Rectal smooth muscle tissue (tissue), 1 donor: Measurements from ENCODE around the gene EXD3.

ENCODE experiments used
- H3K27ac ChIP-seq: one replicate; pipeline ENCODE4 v1.7.0; 2013; ENCODE audit warnings: low read depth, low read length, inconsistent platforms
- H3K27me3 ChIP-seq: one replicate; pipeline ENCODE4 v1.7.0; 2013; ENCODE audit warnings: low read length; ENCODE audit not compliant: control insufficient read depth, insufficient read depth
- H3K36me3 ChIP-seq: one replicate; pipeline ENCODE4 v1.7.0; 2013; ENCODE audit warnings: low read length; ENCODE audit not compliant: control insufficient read depth, insufficient read depth
- H3K4me1 ChIP-seq: one replicate; pipeline ENCODE4 v1.7.0; 2013; ENCODE audit warnings: low read length; ENCODE audit not compliant: control insufficient read depth, insufficient read depth
- H3K4me3 ChIP-seq: one replicate; pipeline ENCODE4 v1.7.0; 2013; ENCODE audit warnings: low read length
- H3K9ac ChIP-seq: one replicate; pipeline ENCODE4 v1.7.0; 2013; ENCODE audit warnings: low read length

The EXD3 gene

DNA sequence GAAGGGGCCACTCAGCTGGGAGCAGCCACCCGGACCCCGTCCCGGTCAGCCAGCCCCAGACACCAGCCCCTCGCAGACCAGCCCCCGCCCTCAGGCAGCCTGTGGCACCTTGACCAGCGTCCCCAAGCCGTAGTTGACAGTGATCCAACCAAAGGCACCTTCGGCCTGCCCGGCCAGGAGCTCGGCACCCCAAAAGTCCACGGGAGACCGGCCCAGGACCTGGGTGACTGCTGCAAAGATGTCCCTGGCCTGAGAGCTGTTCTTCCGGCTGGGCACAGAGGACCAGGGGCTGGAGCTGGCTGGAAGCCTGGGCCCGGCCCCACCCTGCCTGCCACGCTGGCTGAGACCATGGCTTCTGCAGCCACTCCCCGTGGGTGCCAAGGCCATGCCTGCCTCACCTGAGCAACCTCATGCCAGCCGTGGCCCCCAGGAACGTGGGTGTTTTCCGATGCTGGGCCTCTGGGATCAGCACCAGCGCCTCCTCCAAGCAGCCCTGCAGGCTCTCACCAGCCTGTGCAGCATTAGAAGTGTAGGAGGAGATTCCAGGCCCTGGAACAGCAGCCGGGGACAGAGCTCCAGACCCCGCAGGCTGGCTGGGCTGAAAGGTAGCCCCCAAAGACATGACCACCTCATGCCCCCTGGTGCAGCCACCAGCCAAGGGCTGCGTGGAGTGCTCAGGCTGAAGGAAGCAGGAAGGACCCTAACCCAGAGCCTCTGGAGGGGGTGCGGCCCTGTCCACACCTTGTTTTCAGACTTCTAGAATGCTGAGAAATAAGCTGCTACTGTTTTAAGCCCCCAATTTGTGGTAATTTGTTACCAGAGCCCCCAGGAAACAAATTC lies 14.0 kb upstream of the EXD3 start:
- H3K4me3 ChIP-seq = no peak overlapping the region
- H3K27me3 ChIP-seq = no peaks in the 10 kb centered on the region
- H3K9ac ChIP-seq = no peak overlapping the region
- H3K27ac ChIP-seq = no peak overlapping the region
- no peaks in the 10 kb centered on the region for H3K36me3 ChIP-seq
- H3K4me1 ChIP-seq = peaks cover 3% of the 10 kb centered on the region

DNA sequence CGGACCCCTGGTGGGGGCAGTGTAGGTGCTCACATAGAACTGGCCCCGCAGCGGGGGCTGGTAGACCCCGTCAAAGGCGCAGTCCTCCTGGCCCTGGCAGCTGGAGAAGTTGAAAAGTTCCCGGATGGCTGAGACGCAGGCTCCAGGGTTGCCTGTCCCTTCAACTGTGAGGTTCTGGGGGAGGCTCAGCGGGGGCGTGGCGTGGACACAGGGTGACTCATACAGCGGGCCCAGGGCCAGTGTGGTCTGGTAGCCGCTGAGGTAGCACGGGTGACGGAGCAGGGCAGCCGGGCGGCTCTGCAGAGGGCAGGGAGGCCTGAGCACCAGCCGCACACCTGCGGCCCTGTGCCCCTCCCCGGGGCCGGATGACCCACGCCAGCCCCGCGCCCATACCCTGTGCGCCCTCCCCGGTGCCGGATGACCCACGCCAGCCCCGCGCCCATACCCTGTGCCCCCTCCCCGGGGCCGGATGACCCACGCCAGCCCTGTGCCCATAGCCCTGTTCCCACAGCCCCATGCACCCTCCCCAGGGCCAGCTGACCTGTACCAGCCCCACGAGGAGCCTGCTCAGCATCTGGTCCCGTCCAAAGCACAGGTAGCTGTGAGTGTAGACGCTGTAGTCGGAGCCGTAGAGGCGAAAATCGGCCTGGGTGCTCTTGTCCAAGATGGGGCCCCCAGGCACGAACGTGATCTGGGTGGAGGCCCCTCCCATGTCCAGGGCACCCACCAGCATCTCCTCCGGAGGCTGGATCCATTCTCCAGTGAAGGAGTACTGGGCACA lies 13.2 kb upstream of the EXD3 start:
- Histone ChIP-seq H3K4me3 (no peak overlapping the region), H3K27ac (no peak overlapping the region), H3K4me1 (peaks cover 3% of the 10 kb centered on the region), H3K9ac (no peak overlapping the region), H3K27me3 (no peaks in the 10 kb centered on the region), H3K36me3 (no peaks in the 10 kb centered on the region)

DNA sequence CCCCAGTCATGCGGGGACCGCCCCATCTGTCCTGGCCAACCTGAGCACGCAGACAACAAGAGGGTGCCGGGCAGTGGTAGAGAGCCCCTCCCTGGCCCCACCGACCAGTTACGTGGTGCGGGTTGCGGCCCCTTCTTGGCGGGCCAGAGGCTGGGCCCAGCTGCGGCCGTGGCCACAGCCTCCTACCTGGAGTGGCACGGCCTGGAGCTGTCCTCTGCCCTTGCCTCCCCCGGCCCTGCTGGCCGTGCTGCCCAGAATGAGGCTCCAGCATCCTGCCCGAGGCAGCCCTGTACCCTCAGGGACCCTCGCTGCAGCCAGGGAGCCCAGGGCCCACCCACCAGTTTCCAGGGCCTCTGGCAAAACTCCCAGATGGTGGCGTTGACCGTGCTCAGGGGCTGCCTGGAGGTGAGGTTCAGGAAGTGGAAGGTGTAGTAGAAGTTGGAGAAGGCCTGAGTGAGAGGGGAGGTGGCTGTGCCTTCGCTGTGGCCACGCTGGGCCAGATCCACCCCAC lies 12.5 kb upstream of the EXD3 start:
- Histone ChIP-seq H3K4me3 (no peak overlapping the region), H3K36me3 (no peaks in the 10 kb centered on the region), H3K27me3 (no peaks in the 10 kb centered on the region), H3K4me1 (peaks cover 3% of the 10 kb centered on the region), H3K9ac (no peak overlapping the region), H3K27ac (no peak overlapping the region)

DNA sequence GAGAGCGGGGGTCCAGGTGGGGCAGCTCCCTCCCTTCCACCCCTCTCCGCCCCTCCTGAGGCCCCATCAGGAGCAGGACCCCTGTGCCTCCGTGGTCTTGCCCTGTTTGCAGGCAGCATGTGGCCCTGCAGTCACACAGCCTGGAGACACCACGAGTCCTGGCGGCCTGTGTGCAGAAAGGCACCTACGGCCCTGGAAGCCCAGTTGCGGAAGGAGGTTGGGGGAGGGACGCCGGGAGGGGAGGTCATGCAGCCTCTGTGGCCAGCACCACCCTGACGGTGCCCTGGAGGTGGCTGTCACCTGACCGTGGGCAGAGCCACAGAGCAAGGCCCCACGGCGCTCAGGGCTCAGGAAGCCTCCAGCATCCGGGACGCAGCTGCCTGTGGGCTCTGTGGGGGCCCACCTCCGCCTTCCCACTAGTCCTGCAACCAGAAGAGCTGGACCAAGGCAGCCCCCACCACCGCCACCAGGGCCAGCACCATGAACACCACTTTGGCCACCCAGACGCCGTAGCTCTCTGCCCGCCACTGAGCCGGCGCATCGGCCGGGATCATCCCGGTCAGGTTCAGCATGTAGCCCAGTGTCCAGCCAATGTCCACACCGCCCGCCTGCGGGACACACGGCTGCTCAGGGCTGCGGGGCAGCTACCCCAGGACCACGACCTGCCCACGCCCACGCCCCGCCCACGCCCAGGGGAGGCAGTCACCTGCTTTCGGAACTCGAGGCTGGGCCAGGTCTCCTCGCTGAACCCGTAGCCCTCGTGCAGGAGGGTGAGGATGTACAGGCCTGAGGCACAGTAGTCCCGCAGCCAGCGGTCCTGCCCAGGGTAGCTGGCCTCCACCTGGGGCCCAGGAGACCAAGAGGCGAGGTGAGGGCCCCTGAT lies 11.8 kb upstream of the EXD3 start:
- Histone ChIP-seq H3K4me1 (peaks cover 3% of the 10 kb centered on the region), H3K27me3 (no peaks in the 10 kb centered on the region), H3K36me3 (no peaks in the 10 kb centered on the region), H3K27ac (no peak overlapping the region), H3K9ac (no peak overlapping the region), H3K4me3 (no peak overlapping the region)

DNA sequence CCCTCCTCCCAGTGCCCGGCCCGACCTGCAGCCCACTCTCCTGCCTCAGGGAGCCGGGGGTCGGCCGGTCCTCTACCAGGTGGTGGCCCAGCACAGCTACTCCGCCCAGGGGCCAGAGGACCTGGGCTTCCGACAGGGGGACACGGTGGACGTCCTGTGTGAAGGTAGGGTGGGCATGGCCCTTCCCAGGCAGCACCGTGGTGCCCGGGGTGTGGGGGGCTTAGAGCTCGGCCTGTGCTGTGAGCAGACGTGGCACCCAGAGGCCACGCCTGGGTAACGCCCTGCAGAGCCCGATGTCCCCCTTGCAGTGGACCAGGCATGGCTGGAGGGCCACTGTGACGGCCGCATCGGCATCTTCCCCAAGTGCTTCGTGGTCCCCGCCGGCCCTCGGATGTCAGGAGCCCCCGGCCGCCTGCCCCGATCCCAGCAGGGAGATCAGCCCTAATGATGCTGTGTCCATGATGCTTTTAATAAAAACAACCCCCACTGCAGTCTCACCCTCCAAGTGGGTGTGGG lies 11.0 kb upstream of the EXD3 start:
- no peaks in the 10 kb centered on the region for H3K36me3 ChIP-seq
- H3K4me3 ChIP-seq = no peak overlapping the region
- H3K27me3 ChIP-seq = no peaks in the 10 kb centered on the region
- H3K27ac ChIP-seq = no peak overlapping the region
- H3K4me1 ChIP-seq = peaks cover 3% of the 10 kb centered on the region
- no peak overlapping the region for H3K9ac ChIP-seq

DNA sequence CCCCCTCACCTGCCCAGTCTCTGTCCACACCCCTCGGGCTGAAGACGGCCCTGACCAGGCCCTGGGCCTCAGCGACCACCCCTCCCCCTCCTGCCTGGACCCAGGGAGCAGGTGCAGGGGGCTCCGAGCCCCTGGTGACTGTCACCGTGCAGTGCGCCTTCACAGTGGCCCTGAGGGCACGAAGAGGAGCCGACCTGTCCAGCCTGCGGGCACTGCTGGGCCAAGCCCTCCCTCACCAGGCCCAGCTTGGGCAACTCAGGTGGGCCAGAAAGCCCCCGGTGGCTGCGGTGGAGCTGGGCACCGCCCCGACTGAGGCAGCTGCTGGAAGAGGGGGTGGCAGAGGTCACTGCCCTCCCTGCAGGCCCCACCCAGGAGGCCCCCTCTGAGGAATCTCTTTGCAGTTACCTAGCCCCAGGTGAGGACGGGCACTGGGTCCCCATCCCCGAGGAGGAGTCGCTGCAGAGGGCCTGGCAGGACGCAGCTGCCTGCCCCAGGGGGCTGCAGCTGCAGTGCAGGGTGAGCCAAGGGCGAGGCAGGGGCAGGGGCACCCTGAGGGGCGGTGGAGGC lies 10.5 kb upstream of the EXD3 start:
- Histone ChIP-seq H3K9ac (no peak overlapping the region), H3K27me3 (no peaks in the 10 kb centered on the region), H3K27ac (no peak overlapping the region), H3K4me1 (peaks cover 3% of the 10 kb centered on the region), H3K36me3 (no peaks in the 10 kb centered on the region), H3K4me3 (no peak overlapping the region)

DNA sequence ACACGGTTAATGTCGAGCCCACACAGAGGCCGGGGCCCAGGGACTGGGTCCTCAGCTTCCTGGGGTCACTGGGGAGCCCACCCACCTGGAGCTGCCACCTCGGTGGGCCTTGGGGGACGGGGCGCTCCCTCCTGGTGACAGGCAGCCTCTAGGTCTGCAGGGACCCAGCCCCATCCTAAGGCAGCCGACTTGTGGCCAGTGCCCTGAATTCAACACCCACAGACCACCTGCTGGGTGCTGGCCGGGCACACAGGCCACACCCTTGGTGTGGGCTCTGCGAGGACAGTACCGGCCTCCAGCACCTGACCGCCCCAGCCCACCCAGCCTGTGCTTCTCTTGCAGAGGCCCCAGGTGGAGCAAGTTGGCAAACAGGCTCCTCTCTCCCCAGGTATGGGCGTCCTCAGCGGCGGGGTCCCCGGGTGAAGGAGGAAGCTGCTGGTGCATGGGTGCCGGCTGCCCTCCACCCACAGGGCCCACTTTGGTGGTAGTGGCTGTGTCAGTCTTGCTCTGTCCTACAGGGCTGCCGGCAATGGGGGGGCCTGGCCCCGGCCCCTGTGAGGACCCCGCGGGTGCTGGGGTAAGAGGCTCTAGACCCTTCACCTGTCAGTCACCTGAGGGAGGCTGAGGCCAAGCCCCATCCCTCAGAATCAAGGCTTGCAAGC lies 9.9 kb upstream of the EXD3 start:
- Histone ChIP-seq H3K27ac (no peak overlapping the region), H3K27me3 (no peaks in the 10 kb centered on the region), H3K4me1 (peaks cover 3% of the 10 kb centered on the region), H3K4me3 (no peak overlapping the region), H3K36me3 (no peaks in the 10 kb centered on the region), H3K9ac (no peak overlapping the region)

DNA sequence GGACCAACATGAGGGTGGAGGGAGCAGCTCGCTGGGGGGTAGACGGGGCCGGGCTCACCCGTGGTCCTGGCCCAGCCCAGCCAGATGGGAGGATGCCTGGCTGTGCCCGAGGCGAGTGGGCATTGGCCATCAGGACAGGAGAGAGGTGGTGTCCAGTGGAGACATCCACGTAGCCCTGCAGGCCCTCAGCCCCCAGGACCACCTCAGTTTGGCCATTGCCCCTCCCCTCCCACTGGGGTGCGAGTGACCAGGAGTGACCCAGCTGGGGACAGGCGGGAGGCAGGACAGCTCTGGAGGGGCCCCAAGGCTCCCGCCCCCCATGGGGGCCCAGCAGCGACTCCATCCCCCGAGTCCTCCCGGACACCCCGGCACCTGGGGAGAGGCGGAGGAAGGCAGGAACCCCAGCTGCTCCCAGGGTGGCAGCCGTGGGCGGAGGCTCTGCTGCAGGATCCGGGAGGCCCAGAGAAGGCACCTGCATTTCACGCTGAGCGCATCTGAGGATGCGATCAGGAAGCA lies 8.5 kb upstream of the EXD3 start:
- H3K9ac ChIP-seq = no peak overlapping the region
- H3K27me3 ChIP-seq = no peaks in the 10 kb centered on the region
- H3K36me3 ChIP-seq = no peaks in the 10 kb centered on the region
- H3K27ac ChIP-seq = no peak overlapping the region
- H3K4me1 ChIP-seq = peaks cover 3% of the 10 kb centered on the region
- no peak overlapping the region for H3K4me3 ChIP-seq

DNA sequence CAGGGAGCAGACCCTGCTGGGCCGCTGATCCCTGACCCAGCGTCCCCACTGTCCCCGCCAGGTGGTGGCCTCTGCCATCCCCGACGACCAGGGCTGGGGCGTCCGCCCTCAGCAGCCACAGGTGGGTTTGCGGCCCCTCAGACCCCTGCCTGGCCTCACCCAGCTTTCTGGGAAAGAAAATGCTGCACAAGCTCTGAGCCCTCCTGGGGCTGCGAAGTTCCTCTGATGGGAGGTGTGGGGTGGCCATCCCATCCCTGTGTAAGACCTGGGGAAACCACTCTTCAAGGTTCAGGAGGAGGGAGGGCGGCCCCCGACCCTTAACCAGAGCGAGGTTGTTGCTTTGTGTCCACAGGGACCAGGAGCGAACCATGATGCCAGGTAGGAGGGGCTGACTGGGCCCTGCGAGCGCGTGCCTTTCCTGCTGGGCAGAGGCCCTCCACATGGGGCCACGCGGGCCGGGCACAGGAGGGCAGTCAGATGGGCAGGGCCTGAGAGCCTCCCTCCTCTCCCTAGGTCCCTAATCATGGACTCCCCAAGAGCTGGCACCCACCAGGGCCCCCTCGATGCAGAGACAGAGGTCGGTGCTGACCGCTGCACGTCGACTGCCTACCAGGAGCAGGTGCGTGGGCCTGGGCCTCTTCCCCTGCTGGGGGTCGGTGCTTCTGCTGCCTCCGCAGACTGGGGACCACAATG lies 7.9 kb upstream of the EXD3 start:
- no peak overlapping the region for H3K4me3 ChIP-seq
- no peaks in the 10 kb centered on the region for H3K36me3 ChIP-seq
- H3K4me1 ChIP-seq = peaks cover 1% of the 10 kb centered on the region
- no peak overlapping the region for H3K27ac ChIP-seq
- H3K9ac ChIP-seq = no peak overlapping the region
- H3K27me3 ChIP-seq = no peaks in the 10 kb centered on the region

DNA sequence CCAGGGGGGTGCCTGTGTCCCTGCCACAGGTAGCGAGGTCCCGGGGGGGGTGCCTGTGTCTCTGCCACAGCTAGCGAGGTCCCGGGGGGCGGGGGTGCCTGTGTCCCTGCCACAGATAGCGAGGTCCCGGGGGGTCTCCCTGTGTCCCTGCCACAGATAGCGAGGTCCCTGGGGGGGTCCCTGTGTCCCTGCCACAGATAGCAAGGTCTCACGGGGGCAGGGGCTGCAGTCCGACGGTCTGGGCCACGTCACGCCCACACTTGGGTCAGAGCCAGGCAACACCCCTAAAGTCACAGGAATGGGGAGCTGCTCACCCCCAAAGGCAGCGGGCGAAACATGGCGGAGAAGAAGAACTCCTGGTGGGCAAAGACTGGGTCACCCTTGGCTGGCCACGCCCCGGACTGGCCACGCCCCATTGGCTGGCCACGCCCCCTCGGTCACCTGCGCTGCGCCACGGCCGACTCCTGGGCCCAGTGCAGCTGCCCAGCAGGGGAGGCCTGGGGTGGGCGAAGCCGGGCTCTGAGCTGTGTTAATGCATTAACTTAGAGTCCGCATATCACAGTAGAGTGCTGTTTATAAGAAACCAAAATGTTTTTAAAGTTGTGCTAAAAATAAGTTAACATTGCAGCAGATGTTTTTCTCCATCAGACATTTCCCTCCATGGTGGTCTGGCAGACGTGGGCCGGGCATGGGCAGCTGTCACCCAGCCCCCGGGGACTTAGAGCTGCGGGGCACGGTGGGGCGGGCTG lies 7.2 kb upstream of the EXD3 start:
- Histone ChIP-seq H3K4me3 (no peak overlapping the region), H3K4me1 (no peaks in the 10 kb centered on the region), H3K27ac (no peak overlapping the region), H3K36me3 (no peaks in the 10 kb centered on the region), H3K9ac (no peak overlapping the region), H3K27me3 (no peaks in the 10 kb centered on the region)
